GM12874 (cell line): ENCODE measurements around the gene NLGN1.

Experiments
- TF ChIP-seq, protein P1 (sequence below): IDR thresholded peaks from 2 replicates; pipeline ENCODE4 v1.5.1; 2011; ENCODE audit warnings: low read depth, mild to moderate bottlenecking, control low read depth, low read length, moderate library complexity; ENCODE audit not compliant: insufficient read depth

The NLGN1 gene

GRCh38 chr3:173793963-173794362, 396.4 kb downstream of the NLGN1 start:
- TF ChIP-seq, protein P1, sequence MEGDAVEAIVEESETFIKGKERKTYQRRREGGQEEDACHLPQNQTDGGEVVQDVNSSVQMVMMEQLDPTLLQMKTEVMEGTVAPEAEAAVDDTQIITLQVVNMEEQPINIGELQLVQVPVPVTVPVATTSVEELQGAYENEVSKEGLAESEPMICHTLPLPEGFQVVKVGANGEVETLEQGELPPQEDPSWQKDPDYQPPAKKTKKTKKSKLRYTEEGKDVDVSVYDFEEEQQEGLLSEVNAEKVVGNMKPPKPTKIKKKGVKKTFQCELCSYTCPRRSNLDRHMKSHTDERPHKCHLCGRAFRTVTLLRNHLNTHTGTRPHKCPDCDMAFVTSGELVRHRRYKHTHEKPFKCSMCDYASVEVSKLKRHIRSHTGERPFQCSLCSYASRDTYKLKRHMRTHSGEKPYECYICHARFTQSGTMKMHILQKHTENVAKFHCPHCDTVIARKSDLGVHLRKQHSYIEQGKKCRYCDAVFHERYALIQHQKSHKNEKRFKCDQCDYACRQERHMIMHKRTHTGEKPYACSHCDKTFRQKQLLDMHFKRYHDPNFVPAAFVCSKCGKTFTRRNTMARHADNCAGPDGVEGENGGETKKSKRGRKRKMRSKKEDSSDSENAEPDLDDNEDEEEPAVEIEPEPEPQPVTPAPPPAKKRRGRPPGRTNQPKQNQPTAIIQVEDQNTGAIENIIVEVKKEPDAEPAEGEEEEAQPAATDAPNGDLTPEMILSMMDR, result no peak

- TF ChIP-seq, protein P1, result no peak
These were observed 398.9 kb downstream of the NLGN1 start for GRCh38 chr3:173796405-173796804.

DNA sequence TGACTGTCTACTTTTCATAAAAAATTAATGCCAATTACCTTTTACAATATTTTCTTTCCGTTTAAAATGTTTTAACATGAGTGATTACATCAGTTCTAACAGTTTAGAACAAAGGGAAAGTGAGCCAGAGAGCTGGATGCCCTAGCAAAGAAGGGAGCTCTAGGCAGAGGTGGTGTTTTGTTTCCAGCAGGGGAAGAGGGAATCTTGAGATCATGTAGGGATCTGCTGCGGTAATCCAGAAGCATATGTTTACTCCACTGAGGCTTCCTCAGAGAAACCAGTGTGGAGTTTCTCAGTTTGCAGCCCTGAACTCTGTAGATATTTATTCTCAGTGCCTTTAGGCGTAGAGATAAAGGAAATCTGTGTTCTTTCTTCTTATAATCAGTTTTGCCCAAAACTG, 399.3 kb downstream of the NLGN1 start:
- TF ChIP-seq, protein P1, result no peak

- TF ChIP-seq, protein P1, result no peak
These were observed 401.7 kb downstream of the NLGN1 start for GRCh38 chr3:173799060-173799816.

- TF ChIP-seq, protein P1, result no peak
These were observed 402.6 kb downstream of the NLGN1 start for GRCh38 chr3:173800154-173800553.

DNA sequence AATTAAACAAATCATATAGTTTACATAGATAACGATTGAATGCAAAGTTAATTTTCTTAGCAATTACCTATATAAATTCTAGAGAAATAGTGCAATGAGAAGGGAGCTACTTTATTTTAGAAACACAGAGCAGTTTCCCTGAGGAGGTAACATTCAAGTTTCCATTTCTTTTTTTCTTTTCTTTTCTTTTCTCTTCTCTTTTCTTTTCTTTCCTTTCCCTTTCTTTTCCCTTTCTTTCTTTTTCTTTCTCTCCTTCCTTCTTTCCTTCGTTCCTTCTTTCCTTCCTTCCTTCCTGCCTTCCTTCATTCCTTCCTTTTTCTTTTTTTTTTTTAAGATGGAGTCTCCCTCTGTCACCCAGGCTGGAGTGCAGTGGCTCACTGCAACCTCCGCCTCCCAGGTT, 417.3 kb downstream of the NLGN1 start:
- TF ChIP-seq, protein P1, result no peak

DNA sequence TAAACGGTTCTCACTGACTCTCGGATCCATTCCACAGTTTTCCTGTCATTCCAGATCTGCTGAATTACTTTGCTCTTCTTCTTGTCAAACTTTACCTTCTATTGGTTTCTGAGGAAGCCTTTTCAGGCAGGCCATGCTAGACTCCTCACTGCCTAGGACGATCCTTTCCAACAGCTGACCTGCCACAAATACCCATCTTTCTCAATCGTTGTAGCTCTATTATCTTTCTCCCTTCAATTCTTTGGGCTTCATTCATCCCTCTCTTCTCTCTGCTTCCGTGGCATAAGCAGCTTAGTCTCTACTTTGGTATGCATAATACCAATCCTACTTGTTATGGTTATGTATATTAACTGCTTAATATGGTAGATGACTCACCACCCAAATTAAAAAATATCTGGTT, 421.8 kb downstream of the NLGN1 start:
- TF ChIP-seq, protein P1, result no peak
